Mesenchymal stem cell (in vitro differentiated cells and primary cell): ENCODE results near the gene ABCB4.

ENCODE experiments used
- DNase-seq: peaks from one replicate; pipeline ENCODE4 v3.0.0-alpha.2; 2013
- H2AFZ ChIP-seq: one replicate; pipeline ENCODE4 v1.6.1; 2013; ENCODE audit warnings: low read depth, mild to moderate bottlenecking, control low read depth, inconsistent platforms, low read length, moderate library complexity
- H2AK5ac ChIP-seq: 2 replicates; pipeline ENCODE4 v1.6.1; 2013; ENCODE audit warnings: low read length, moderate library complexity, mild to moderate bottlenecking, inconsistent platforms; ENCODE audit not compliant: severe bottlenecking
- H2BK120ac ChIP-seq: one replicate; pipeline ENCODE4 v1.6.1; 2013; ENCODE audit warnings: low read depth, mild to moderate bottlenecking, inconsistent platforms, low read length, moderate library complexity
- H2BK12ac ChIP-seq, 2 experiments: one replicate each; pipeline ENCODE4 v1.6.1; 2013; ENCODE audit warnings: inconsistent platforms in 2 of 2, low read length in 2 of 2, mild to moderate bottlenecking in 2 of 2, moderate library complexity in 2 of 2, control low read depth in 1 of 2
- H2BK15ac ChIP-seq: one replicate; pipeline ENCODE4 v1.6.1; 2013; ENCODE audit warnings: mild to moderate bottlenecking, low read depth, inconsistent platforms; ENCODE audit not compliant: poor library complexity, severe bottlenecking
- H2BK5ac ChIP-seq: 2 replicates; pipeline ENCODE4 v1.6.1; 2013; ENCODE audit warnings: low read depth, mild to moderate bottlenecking, low read length, control low read depth, inconsistent platforms; ENCODE audit not compliant: poor library complexity, severe bottlenecking
- H3K14ac ChIP-seq, 2 experiments: one replicate each; pipeline ENCODE4 v1.6.1; 2013; ENCODE audit warnings: inconsistent platforms in 2 of 2, low read length in 2 of 2, control low read depth in 1 of 2, mild to moderate bottlenecking in 1 of 2, moderate library complexity in 1 of 2
- H3K18ac ChIP-seq, 2 experiments: one replicate each; pipeline ENCODE4 v1.6.1; 2013; ENCODE audit warnings: inconsistent platforms in 2 of 2, low read length in 2 of 2, control low read depth in 1 of 2, low read depth in 1 of 2, mild to moderate bottlenecking in 1 of 2
- H3K23ac ChIP-seq, 2 experiments: one replicate each; pipeline ENCODE4 v1.6.1; 2013; ENCODE audit warnings: inconsistent platforms in 2 of 2, low read length in 2 of 2, mild to moderate bottlenecking in 2 of 2, moderate library complexity in 2 of 2, control low read depth in 1 of 2
- H3K27ac ChIP-seq: 2 replicates; pipeline ENCODE4 v1.5.1; 2013; ENCODE audit warnings: mild to moderate bottlenecking, moderate library complexity, low read length, control low read depth, inconsistent platforms; ENCODE audit not compliant: poor library complexity, severe bottlenecking
- H3K27me3 ChIP-seq, 2 experiments: 2 replicates each; pipeline versions ENCODE4 v1.6.1 to v1.7.0; 2013; ENCODE audit warnings: low read length in 2 of 2, mild to moderate bottlenecking in 2 of 2, moderate library complexity in 2 of 2, control low read depth in 1 of 2, inconsistent platforms in 1 of 2; ENCODE audit not compliant: control insufficient read depth in 1 of 2, insufficient read depth in 1 of 2
- H3K36me3 ChIP-seq, 2 experiments: 2 replicates each; pipeline versions ENCODE4 v1.6.1 to v1.7.0; 2013; ENCODE audit warnings: low read length in 2 of 2, control low read depth in 1 of 2, inconsistent platforms in 1 of 2, low read depth in 1 of 2, mild to moderate bottlenecking in 1 of 2; ENCODE audit not compliant: insufficient read depth in 2 of 2, control insufficient read depth in 1 of 2
- H3K4ac ChIP-seq, 2 experiments: one replicate each; pipeline ENCODE4 v1.6.1; 2013; ENCODE audit warnings: inconsistent platforms in 2 of 2, low read length in 2 of 2, mild to moderate bottlenecking in 2 of 2, moderate library complexity in 2 of 2, control low read depth in 1 of 2, low read depth in 1 of 2
- H3K4me1 ChIP-seq: 2 replicates; pipeline ENCODE4 v1.6.1; 2013; ENCODE audit warnings: low read depth, low read length, control low read depth; ENCODE audit not compliant: control insufficient read depth, insufficient read depth
- H3K4me2 ChIP-seq: 2 replicates; pipeline ENCODE4 v1.6.1; 2013; ENCODE audit warnings: low read length, mild to moderate bottlenecking, inconsistent platforms; ENCODE audit not compliant: poor library complexity, severe bottlenecking
- H3K4me3 ChIP-seq, 2 experiments: 2 replicates each; pipeline versions ENCODE4 v1.5.1 to v1.7.0; 2013; ENCODE audit warnings: low read length in 2 of 2, mild to moderate bottlenecking in 2 of 2, control low read depth in 1 of 2, low read depth in 1 of 2; ENCODE audit not compliant: insufficient read depth in 1 of 2
- H3K79me1 ChIP-seq: replicated peaks from 2 replicates; pipeline ENCODE4 v1.6.1; 2013; ENCODE audit warnings: mild to moderate bottlenecking, control low read depth, low read length, inconsistent platforms; ENCODE audit not compliant: poor library complexity, severe bottlenecking
- H3K9ac ChIP-seq: 2 replicates; pipeline ENCODE4 v1.7.0; 2013; ENCODE audit warnings: mild to moderate bottlenecking, low read length, moderate library complexity
- H3K9me3 ChIP-seq: 2 replicates; pipeline ENCODE4 v1.7.0; 2013; ENCODE audit warnings: mild to moderate bottlenecking, low read length; ENCODE audit not compliant: control insufficient read depth
- H4K8ac ChIP-seq: one replicate; pipeline ENCODE4 v1.6.1; 2013; ENCODE audit warnings: inconsistent platforms, mild to moderate bottlenecking, low read length, moderate library complexity
- H4K91ac ChIP-seq: one replicate; pipeline ENCODE4 v1.6.1; 2013; ENCODE audit warnings: mild to moderate bottlenecking, low read length, inconsistent platforms
- whole genome bisulfite sequencing: methylation state at CpG from one replicate; pipeline ENCODE4 v1.1.7; 2013; ENCODE audit warnings: mixed read lengths; 5-methylcytosine and 5-hydroxymethylcytosine counted together

The ABCB4 gene

GRCh38 chr7:87424075-87424474 lies 51.4 kb downstream of the ABCB4 start:
- H2BK5ac ChIP-seq = no peak overlapping the region
- no peak overlapping the region for H4K91ac ChIP-seq
- no peak overlapping the region for H3K23ac ChIP-seq
- H3K4me3 ChIP-seq = no peak overlapping the region
- no peak overlapping the region for H4K8ac ChIP-seq
- H3K14ac ChIP-seq = no peak overlapping the region
- H2AK5ac ChIP-seq = no peak overlapping the region
- no peak overlapping the region for H2BK15ac ChIP-seq
- H3K79me1 ChIP-seq = no peaks in the 10 kb centered on the region
- H2BK12ac ChIP-seq = no peak overlapping the region
- no peak overlapping the region for H3K4ac ChIP-seq
- H2BK120ac ChIP-seq = no peak overlapping the region
- H3K9ac ChIP-seq = no peak overlapping the region
- H3K27ac ChIP-seq = no peak overlapping the region
- H3K4me2 ChIP-seq = no peak overlapping the region
- H3K27me3 ChIP-seq = no peaks in the 10 kb centered on the region
- H2AFZ ChIP-seq = no peak overlapping the region
- 92% methylated on average over 4 of the region's 5 CpGs for WGBS
- no peak overlapping the region for H3K18ac ChIP-seq
- H3K4me1 ChIP-seq = no peaks in the 10 kb centered on the region
- no peaks in the 10 kb centered on the region for H3K36me3 ChIP-seq
- no peaks in the 10 kb centered on the region for H3K9me3 ChIP-seq
- no peak for DNase-seq

GRCh38 chr7:87420173-87420572 lies 55.3 kb downstream of the ABCB4 start:
- no peak overlapping the region for H2AK5ac ChIP-seq
- H3K9me3 ChIP-seq = no peaks in the 10 kb centered on the region
- H3K4ac ChIP-seq = no peak overlapping the region
- H3K79me1 ChIP-seq = no peaks in the 10 kb centered on the region
- H3K14ac ChIP-seq = no peak overlapping the region
- H2AFZ ChIP-seq = no peak overlapping the region
- H3K4me3 ChIP-seq = no peak overlapping the region
- H3K27me3 ChIP-seq = no peaks in the 10 kb centered on the region
- H3K23ac ChIP-seq = no peak overlapping the region
- no peaks in the 10 kb centered on the region for H3K36me3 ChIP-seq
- H2BK15ac ChIP-seq = no peak overlapping the region
- H3K27ac ChIP-seq = no peak overlapping the region
- no peak overlapping the region for H3K9ac ChIP-seq
- no peak for DNase-seq
- H2BK12ac ChIP-seq = no peak overlapping the region
- whole genome bisulfite sequencing = 96% methylated on average over 3 of the region's 4 CpGs
- H4K91ac ChIP-seq = no peak overlapping the region
- H2BK120ac ChIP-seq = no peak overlapping the region
- H2BK5ac ChIP-seq = no peak overlapping the region
- no peak overlapping the region for H3K4me2 ChIP-seq
- no peak overlapping the region for H3K18ac ChIP-seq
- no peak overlapping the region for H4K8ac ChIP-seq
- no peaks in the 10 kb centered on the region for H3K4me1 ChIP-seq

- H3K27ac ChIP-seq = no peak overlapping the region
- H3K4me2 ChIP-seq = no peak overlapping the region
- no peak overlapping the region for H2BK15ac ChIP-seq
- H3K14ac ChIP-seq = no peak overlapping the region
- H3K36me3 ChIP-seq = no peaks in the 10 kb centered on the region
- H3K9me3 ChIP-seq = no peaks in the 10 kb centered on the region
- H2AFZ ChIP-seq = no peak overlapping the region
- H2BK12ac ChIP-seq = no peak overlapping the region
- H3K4me1 ChIP-seq = peaks cover 4% of the 10 kb centered on the region
- 42% methylated on average over 3 of the region's 5 CpGs for WGBS
- H4K8ac ChIP-seq = no peak overlapping the region
- H3K9ac ChIP-seq = no peak overlapping the region
- peak; percentile 68 for DNase-seq
- H4K91ac ChIP-seq = no peak overlapping the region
- no peak overlapping the region for H3K4me3 ChIP-seq
- no peak overlapping the region for H2BK120ac ChIP-seq
- H2BK5ac ChIP-seq = no peak overlapping the region
- H3K18ac ChIP-seq = no peak overlapping the region
- H3K23ac ChIP-seq = no peak overlapping the region
- no peak overlapping the region for H3K4ac ChIP-seq
- no peak overlapping the region for H2AK5ac ChIP-seq
- H3K79me1 ChIP-seq = no peaks in the 10 kb centered on the region
- H3K27me3 ChIP-seq = no peaks in the 10 kb centered on the region
These were observed 58.5 kb downstream of the ABCB4 start for GRCh38 chr7:87416682-87417587.

DNA sequence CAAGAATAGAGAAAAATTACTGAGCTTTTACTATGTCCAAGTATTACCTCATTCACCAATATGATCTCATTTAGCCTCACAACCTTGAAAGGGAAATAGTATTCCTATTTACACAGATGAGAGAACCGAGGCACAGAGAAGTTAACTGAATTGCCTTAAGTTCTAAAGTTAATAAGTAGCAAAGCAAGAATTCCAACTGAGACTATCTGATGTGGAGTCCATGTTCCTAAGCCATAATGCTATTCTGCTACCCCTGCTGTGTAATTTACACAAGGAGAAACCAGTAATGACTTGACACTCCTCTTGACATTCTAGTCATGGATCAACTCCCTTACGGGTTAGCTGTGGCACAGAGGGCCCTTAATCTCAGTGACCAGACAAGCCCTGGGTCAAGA lies 60.7 kb downstream of the ABCB4 start:
- H2BK5ac ChIP-seq = no peak overlapping the region
- no peak overlapping the region for H2AK5ac ChIP-seq
- no peak overlapping the region for H3K23ac ChIP-seq
- H4K91ac ChIP-seq = no peak overlapping the region
- no peak overlapping the region for H3K14ac ChIP-seq
- H2BK120ac ChIP-seq = no peak overlapping the region
- WGBS = 86% methylated on average over 1 of the region's 2 CpGs
- no peak overlapping the region for H3K18ac ChIP-seq
- H3K9me3 ChIP-seq = no peaks in the 10 kb centered on the region
- H3K4ac ChIP-seq = no peak overlapping the region
- H2BK12ac ChIP-seq = peak overlapping the region in 1 of 2 experiments; percentile 21
- DNase-seq = no peak
- H3K4me2 ChIP-seq = no peak overlapping the region
- no peaks in the 10 kb centered on the region for H3K79me1 ChIP-seq
- peak overlapping the region; percentile 64 for H3K9ac ChIP-seq
- no peak overlapping the region for H4K8ac ChIP-seq
- H2BK15ac ChIP-seq = no peak overlapping the region
- H2AFZ ChIP-seq = no peak overlapping the region
- H3K27me3 ChIP-seq = no peaks in the 10 kb centered on the region
- no peak overlapping the region for H3K4me3 ChIP-seq
- no peaks in the 10 kb centered on the region for H3K36me3 ChIP-seq
- peak overlapping the region; percentile 66 for H3K27ac ChIP-seq
- peaks cover 4% of the 10 kb centered on the region for H3K4me1 ChIP-seq
